Omental fat pad (tissue), 4 donors: ENCODE results near the gene SESTD1. TPM values are rescaled to one million over a fixed set of nuclear protein-coding genes. Genes with fewer than 3 reads are reported as not detected.
"Not testable (repeated sequence)": the region's sequence is repeated elsewhere in the genome, so short reads cannot be mapped to it uniquely, and the experiment has no call there.

Experiments
- ATAC-seq: fragments of 150-250 bp; one replicate; pipeline ENCODE4 v1.9.1; 2016; ENCODE audit warnings: mild to moderate bottlenecking, moderate library complexity; ENCODE audit not compliant: low FRiP score
- DNase-seq: peaks from one replicate; pipeline ENCODE4 v3.0.0-alpha.2; 2019; ENCODE audit warnings: low spot score
- total RNA-seq, 4 donors: library from RNA; depleted of rRNA; stranded (reverse); fragments of >200 nt; gene quantifications; one replicate each; pipeline ENCODE4 v1.1.0, GENCODE V29; 2016
- TF ChIP-seq, protein P1 (sequence below), 3 donors: fragments of 450-650 bp; IDR thresholded peaks; one replicate each; pipeline ENCODE4 v1.5.1; 2016 to 2017; ENCODE audit warnings: antibody characterized with exemption in 3 of 3, mild to moderate bottlenecking in 3 of 3, moderate library complexity in 2 of 3

Gene SESTD1
- total RNA-seq, 4 donors from 2014 or later = 47.0 to 80.9 (median 56.8) TPM

GRCh38 chr2:179068991-179069643 is 195.5 kb downstream of the SESTD1 start:
- ATAC-seq = no peak
- no peak for DNase-seq
- TF ChIP-seq, protein P1, sequence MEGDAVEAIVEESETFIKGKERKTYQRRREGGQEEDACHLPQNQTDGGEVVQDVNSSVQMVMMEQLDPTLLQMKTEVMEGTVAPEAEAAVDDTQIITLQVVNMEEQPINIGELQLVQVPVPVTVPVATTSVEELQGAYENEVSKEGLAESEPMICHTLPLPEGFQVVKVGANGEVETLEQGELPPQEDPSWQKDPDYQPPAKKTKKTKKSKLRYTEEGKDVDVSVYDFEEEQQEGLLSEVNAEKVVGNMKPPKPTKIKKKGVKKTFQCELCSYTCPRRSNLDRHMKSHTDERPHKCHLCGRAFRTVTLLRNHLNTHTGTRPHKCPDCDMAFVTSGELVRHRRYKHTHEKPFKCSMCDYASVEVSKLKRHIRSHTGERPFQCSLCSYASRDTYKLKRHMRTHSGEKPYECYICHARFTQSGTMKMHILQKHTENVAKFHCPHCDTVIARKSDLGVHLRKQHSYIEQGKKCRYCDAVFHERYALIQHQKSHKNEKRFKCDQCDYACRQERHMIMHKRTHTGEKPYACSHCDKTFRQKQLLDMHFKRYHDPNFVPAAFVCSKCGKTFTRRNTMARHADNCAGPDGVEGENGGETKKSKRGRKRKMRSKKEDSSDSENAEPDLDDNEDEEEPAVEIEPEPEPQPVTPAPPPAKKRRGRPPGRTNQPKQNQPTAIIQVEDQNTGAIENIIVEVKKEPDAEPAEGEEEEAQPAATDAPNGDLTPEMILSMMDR (IDR thresholded peaks at IDR 0.05) = no peak

DNA sequence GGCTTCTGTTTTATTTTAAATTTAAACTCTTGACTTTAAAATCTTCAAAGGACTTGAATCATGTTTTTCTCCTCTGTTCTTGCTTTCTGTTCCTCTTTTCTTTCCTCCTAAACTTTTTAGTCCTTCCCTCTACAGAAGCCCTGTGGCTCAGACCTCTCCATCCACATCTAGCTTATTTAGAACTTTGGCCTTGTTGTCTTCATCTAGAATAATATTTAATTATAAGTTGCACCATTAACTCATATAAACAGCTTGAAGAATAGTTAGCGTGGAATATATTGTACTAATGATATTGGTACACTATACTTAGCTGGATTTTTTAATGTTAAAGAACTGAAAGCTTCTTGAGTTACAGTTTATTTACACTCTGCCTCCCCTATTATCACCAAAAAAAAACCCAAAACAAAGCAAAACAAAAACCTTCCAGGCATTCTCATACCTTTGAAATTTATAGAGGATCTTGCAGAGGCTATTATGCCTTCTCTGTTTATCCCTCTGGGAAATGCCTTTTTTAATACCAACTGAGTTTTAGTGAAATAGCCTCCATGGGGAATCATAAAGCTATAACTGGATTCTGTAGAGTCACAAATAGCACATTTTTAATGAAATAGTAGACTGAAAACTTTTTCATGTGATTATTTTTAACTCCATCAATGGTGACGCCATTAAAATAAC is 205.5 kb downstream of the SESTD1 start:
- DNase-seq (no peak), ATAC-seq (no peak)
- TF ChIP-seq, protein P1 (IDR thresholded peaks at IDR 0.05) = no peak

DNA sequence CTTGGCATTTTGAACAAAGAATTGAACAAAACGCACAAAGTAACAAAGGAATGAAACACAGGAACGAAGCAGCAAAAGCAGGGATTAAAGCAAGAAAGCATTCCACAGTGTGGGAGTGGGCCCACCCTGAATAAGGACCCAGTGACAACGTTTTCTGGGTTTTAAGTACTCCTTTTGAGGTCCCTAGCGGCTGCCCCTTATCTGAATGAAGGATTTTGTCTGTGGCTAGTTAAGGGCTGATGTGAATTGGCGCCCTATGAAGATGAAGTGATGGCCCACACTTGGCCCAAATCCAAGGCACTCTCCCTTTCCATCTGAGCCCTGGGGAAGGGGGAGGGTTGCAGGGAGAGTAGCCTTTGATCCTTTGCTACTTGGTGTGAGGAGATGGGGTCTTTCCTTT is 206.9 kb downstream of the SESTD1 start:
- TF ChIP-seq, protein P1 (IDR thresholded peaks at IDR 0.05) = no peak
- DNase-seq = no peak
- ATAC-seq = no peak

DNA sequence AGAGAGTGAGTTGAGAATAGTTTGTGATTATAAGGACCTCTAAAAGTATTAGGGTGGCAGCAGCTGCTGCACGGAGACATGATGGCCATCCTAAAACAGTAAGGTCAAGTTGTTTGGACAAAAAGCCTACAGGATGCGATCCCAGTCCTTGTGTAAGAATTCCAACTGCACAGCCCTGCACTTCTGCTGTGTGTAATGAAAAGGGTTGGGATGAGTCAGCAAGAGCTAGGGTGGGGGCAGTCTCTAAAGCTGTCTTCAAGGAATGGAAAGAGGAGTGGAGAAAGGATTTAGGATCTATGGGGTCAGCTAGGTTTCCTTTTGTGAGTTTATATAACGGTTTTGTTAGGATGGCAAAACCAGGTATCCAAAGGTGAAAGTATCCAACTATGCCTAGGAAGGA is 211.1 kb downstream of the SESTD1 start:
- DNase-seq, ATAC-seq: not testable (repeated sequence)

Other genes starting within 250 kb of the SESTD1 start
- 10 to 100 TPM in 3 of 4 donors, 1 to 10 TPM in 1; 5.5 to 18.9 (median 12.5) TPM for gene CCDC141, start 214.7 kb downstream of the SESTD1 start, total RNA-seq